Keratinocyte (primary cell): ENCODE measurements around the gene APLF. TPM values are rescaled to one million over a fixed set of nuclear protein-coding genes. Genes with fewer than 3 reads are reported as not detected.
A peak's percentile ranks its signal among the peaks of the same experiment; 100 is the strongest.

ENCODE experiments used
- DNase-seq: peaks from one replicate; pipeline ENCODE4 v3.0.0-alpha.2; 2011; ENCODE audit warnings: low read depth, missing footprints, low spot score
- FAIRE-seq: peaks from 2 replicates; lab custom pipeline; 2011; peaks lifted over from hg19 to GRCh38; lab: Jason Lieb, UNC
- H2AFZ ChIP-seq: 2 replicates; pipeline ENCODE4 v1.6.0; 2012; ENCODE audit warnings: low read length, control low read depth, inconsistent platforms; ENCODE audit not compliant: control insufficient read depth
- H3K27ac ChIP-seq: 2 replicates; pipeline ENCODE4 v1.5.1; 2011; ENCODE audit warnings: low read length; ENCODE audit not compliant: control insufficient read depth, insufficient read depth
- H3K27me3 ChIP-seq: 3 replicates; pipeline ENCODE4 v1.6.0; 2011; ENCODE audit warnings: low read length; ENCODE audit not compliant: control insufficient read depth, insufficient read depth; ENCODE audit errors: extremely low read depth
- H3K36me3 ChIP-seq, 2 experiments: 2 replicates in 1 of 2; 3 replicates in 1 of 2; pipeline ENCODE4 v1.5.1; 2011; ENCODE audit warnings: low read length in 2 of 2, mild to moderate bottlenecking in 1 of 2; ENCODE audit not compliant: control insufficient read depth in 2 of 2, insufficient read depth in 2 of 2; ENCODE audit errors: extremely low read depth in 1 of 2
- H3K4me1 ChIP-seq: 3 replicates; pipeline ENCODE4 v1.5.1; 2011; ENCODE audit warnings: low read length; ENCODE audit not compliant: control insufficient read depth, insufficient read depth; ENCODE audit errors: extremely low read depth
- H3K4me2 ChIP-seq: 3 replicates; pipeline ENCODE4 v1.6.0; 2011; ENCODE audit warnings: low read depth, low read length; ENCODE audit not compliant: control insufficient read depth, insufficient read depth; ENCODE audit errors: extremely low read depth
- H3K4me3 ChIP-seq, 3 experiments: fragments of 200-600 bp in 1 of 3; sonication (generic) in 1 of 3; 2 replicates in 2 of 3; 3 replicates in 1 of 3; pipeline ENCODE4 v1.5.1; 2011 to 2016; ENCODE audit warnings: low read length in 3 of 3, mild to moderate bottlenecking in 3 of 3, control low read depth in 2 of 3, inconsistent platforms in 1 of 3, low read depth in 1 of 3, mixed read lengths in 1 of 3, mixed run types in 1 of 3, moderate library complexity in 1 of 3; ENCODE audit not compliant: control insufficient read depth in 2 of 3, insufficient read depth in 2 of 3; ENCODE audit errors: extremely low read depth in 1 of 3
- H3K79me2 ChIP-seq: 2 replicates; pipeline ENCODE4 v1.6.0; 2012; ENCODE audit warnings: low read length; ENCODE audit not compliant: control insufficient read depth, insufficient read depth
- H3K9ac ChIP-seq: 3 replicates; pipeline ENCODE4 v1.6.0; 2011; ENCODE audit warnings: low read length; ENCODE audit not compliant: control insufficient read depth, insufficient read depth; ENCODE audit errors: extremely low read depth
- H3K9me1 ChIP-seq: 3 replicates; pipeline ENCODE4 v1.6.0; 2011; ENCODE audit warnings: low read length; ENCODE audit not compliant: control insufficient read depth, insufficient read depth; ENCODE audit errors: extremely low read depth
- H3K9me3 ChIP-seq: 2 replicates; pipeline ENCODE4 v1.5.1; 2012; ENCODE audit warnings: low read depth, low read length; ENCODE audit not compliant: control insufficient read depth
- H4K20me1 ChIP-seq: 3 replicates; pipeline ENCODE4 v1.6.0; 2011; ENCODE audit warnings: low read length; ENCODE audit not compliant: control insufficient read depth, insufficient read depth; ENCODE audit errors: extremely low read depth
- CTCF ChIP-seq, 3 experiments: IDR thresholded peaks in 1 of 3; conservative IDR thresholded peaks in 1 of 3; optimal IDR thresholded peaks in 1 of 3; 2 replicates in 2 of 3; 3 replicates in 1 of 3; pipeline versions ENCODE3 to v1.5.1; 2011; ENCODE audit warnings: low read length in 3 of 3, mild to moderate bottlenecking in 3 of 3, moderate library complexity in 2 of 3, control low read depth in 1 of 3, inconsistent platforms in 1 of 3; ENCODE audit not compliant: insufficient read depth in 2 of 3; ENCODE audit errors: extremely low read depth in 1 of 3
- EZH2 ChIP-seq: IDR thresholded peaks from one replicate; pipeline ENCODE4 v1.6.1; 2012; ENCODE audit warnings: inconsistent platforms, mild to moderate bottlenecking, low read length, moderate library complexity
- dilution Hi-C: fragments of 300-500 bp; cut with MboI; formaldehyde crosslinking; loops from one replicate; pipeline ENCODE4 v1.7.0; 2020; ENCODE audit warnings: low sequenced_read_pairs; ENCODE audit not compliant: extremely low pct_ligation_motif_present
- polyA plus RNA-seq, 5 experiments: library from polyadenylated mRNA; depleted of rRNA in 3 of 5; stranded (reverse) in 3 of 5; stranded (forward) in 1 of 5; unstranded in 1 of 5; fragments of >200 nt; gene quantifications; 1 replicate in 1 of 5; 2 replicates in 3 of 5; 3 replicates in 1 of 5; pipeline versions ENCODE4 v1.2.1 to v1.2.3, GENCODE V29; 2011 to 2012; ENCODE audit warnings: missing spikeins in 2 of 5, low read depth in 1 of 5, low replicate concordance in 1 of 5

The APLF gene
- polyA plus RNA-seq, 1 donor (not counting 4 experiments of a cell fraction or from before 2014, with no cell fraction given): 3.0 TPM

DNA sequence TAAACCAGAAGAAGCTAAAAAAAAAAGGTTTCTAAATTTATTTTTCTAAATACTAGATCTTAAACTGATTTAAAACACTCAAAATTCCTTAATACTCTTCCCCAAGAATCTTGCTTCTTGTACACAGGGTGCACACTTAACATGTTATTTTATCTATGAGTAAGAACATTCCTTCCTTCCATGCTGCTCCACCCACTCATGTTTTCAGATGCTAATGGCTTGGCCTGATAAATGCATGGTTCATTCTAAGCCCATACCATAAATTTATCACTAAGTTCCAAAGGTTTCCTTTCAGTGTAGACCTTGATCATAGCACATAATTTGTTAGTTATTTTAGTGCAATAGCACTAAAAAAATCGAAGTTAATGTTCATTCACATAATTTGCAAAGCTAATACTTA is 8.4 kb upstream of the APLF start:
- TF ChIP-seq EZH2 (no peak), CTCF (optimal IDR thresholded peaks at IDR 0.05 in 1 of 3, IDR thresholded peaks at IDR 0.05 in 1 of 3, conservative IDR thresholded peaks at IDR 0.05 in 1 of 3; ENCODE audit: extremely low read depth in 1 of 3, insufficient read depth in 2 of 3, low read length in 3 of 3) (no peak)
- no peak overlapping the region for H2AFZ ChIP-seq
- dilution Hi-C loops: no loop called here
- no peaks in the 10 kb centered on the region for H3K79me2 ChIP-seq
- H3K9me3 ChIP-seq: no peaks in the 10 kb centered on the region
- no peaks in the 10 kb centered on the region for H3K9me1 ChIP-seq
- no peaks in the 10 kb centered on the region for H3K27me3 ChIP-seq
- H3K9ac ChIP-seq: no peak overlapping the region
- H3K4me2 ChIP-seq: no peak overlapping the region
- no peak overlapping the region for H3K27ac ChIP-seq
- DNase-seq (no peak), FAIRE-seq (no peak)
- H3K36me3 ChIP-seq: no peaks in the 10 kb centered on the region
- no peaks in the 10 kb centered on the region for H4K20me1 ChIP-seq
- H3K4me1 ChIP-seq: peaks cover 7% of the 10 kb centered on the region
- no peak overlapping the region for H3K4me3 ChIP-seq

GRCh38 chr2:68463287-68463877 is 4.0 kb upstream of the APLF start:
- FAIRE-seq: peak; percentile 77

More at GRCh38 chr2:68463287-68463877, 4.0 kb upstream of the APLF start:
- no peak overlapping the region for H3K4me3 ChIP-seq
- H3K4me2 ChIP-seq: peak overlapping the region; percentile 100
- H3K9me3 ChIP-seq: no peaks in the 10 kb centered on the region
- H3K27ac ChIP-seq: no peak overlapping the region
- peaks cover 30% of the 10 kb centered on the region for H3K4me1 ChIP-seq
- H3K9ac ChIP-seq: no peak overlapping the region
- no peak overlapping the region for H2AFZ ChIP-seq
- no peak for DNase-seq
- dilution Hi-C loops: no loop called here
- H3K79me2 ChIP-seq: no peaks in the 10 kb centered on the region
- TF ChIP-seq EZH2 (no peak), CTCF (optimal IDR thresholded peaks at IDR 0.05 in 1 of 3, IDR thresholded peaks at IDR 0.05 in 1 of 3, conservative IDR thresholded peaks at IDR 0.05 in 1 of 3; ENCODE audit: extremely low read depth in 1 of 3, insufficient read depth in 2 of 3, low read length in 3 of 3) (peak in 2 of 3 experiments; percentile 58 to 60)
- no peaks in the 10 kb centered on the region for H4K20me1 ChIP-seq
- no peaks in the 10 kb centered on the region for H3K9me1 ChIP-seq
- H3K36me3 ChIP-seq: peaks cover 0 to 2% of the 10 kb centered on the region in 2 experiments
- no peaks in the 10 kb centered on the region for H3K27me3 ChIP-seq
